DMS53 treated with DMSO at 0.1 percent for 48 hours (cell line): ENCODE data around the gene MYEF2.

Experiments
- DNase-seq: peaks from one replicate; lab custom pipeline; 2025; ENCODE audit not compliant: unreplicated experiment; lab: John Stamatoyannopoulos, UW

Gene MYEF2

GRCh38 chr15:48090115-48090514, 88.0 kb downstream of the MYEF2 start:
- no peak for DNase-seq

GRCh38 chr15:48089702-48090101, 88.4 kb downstream of the MYEF2 start:
- no peak for DNase-seq

GRCh38 chr15:48087844-48088243, 90.3 kb downstream of the MYEF2 start:
- DNase-seq, result no peak

- DNase-seq, result no peak
These were observed 91.5 kb downstream of the MYEF2 start for GRCh38 chr15:48086576-48086975.

- DNase-seq, result no peak
These were observed 92.0 kb downstream of the MYEF2 start for GRCh38 chr15:48086133-48086532.

GRCh38 chr15:48085591-48085930, 92.5 kb downstream of the MYEF2 start:
- no peak for DNase-seq

- peak; percentile 17 for DNase-seq
These were observed 93.1 kb downstream of the MYEF2 start for GRCh38 chr15:48084759-48085590.
